ENCODE measurements around the gene DAZAP1.

DAZAP1 gene

DNA sequence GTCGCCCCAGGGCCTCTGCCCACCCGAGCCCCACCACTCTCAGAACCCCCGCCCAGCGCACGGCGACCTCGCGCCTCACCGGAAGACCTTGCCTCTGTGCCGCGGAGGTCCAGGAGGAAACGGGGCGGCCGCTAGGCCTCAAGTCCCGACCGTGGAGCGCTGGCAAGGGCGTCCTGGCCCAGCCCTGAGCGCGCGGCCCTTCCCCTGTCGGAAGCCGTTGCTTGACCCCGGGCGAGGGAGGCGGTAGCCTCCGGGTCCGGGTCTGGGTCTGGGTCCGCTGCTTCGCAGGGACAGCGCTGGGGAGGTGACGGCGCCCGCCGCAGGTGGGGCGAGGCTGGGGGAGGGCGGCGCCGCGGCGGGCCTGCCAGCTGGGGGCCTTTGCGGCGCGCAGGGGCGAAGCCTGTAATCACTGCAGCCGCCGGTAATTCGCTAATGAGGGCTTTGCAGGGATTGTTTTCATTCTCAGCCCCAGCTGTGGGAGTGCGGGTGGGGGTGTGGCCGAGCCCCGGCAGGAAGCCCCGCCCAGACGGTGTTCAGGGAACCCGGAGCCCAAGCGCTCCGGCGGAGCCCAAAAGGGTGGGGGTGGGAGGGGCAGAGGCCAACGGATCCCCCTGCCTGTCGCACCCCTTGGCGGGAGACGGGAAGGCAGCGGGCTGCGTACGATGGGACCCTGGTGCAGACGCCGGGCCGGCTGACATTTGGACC, 63.1 kb downstream of the DAZAP1 start:
- peak overlapping the region; percentile 14 for H3K4me3 ChIP-seq (ENCODE audit: low read depth, low read length)
- no peak for DNase-seq (ENCODE audit: low read depth)
- TF ChIP-seq, protein P1, sequence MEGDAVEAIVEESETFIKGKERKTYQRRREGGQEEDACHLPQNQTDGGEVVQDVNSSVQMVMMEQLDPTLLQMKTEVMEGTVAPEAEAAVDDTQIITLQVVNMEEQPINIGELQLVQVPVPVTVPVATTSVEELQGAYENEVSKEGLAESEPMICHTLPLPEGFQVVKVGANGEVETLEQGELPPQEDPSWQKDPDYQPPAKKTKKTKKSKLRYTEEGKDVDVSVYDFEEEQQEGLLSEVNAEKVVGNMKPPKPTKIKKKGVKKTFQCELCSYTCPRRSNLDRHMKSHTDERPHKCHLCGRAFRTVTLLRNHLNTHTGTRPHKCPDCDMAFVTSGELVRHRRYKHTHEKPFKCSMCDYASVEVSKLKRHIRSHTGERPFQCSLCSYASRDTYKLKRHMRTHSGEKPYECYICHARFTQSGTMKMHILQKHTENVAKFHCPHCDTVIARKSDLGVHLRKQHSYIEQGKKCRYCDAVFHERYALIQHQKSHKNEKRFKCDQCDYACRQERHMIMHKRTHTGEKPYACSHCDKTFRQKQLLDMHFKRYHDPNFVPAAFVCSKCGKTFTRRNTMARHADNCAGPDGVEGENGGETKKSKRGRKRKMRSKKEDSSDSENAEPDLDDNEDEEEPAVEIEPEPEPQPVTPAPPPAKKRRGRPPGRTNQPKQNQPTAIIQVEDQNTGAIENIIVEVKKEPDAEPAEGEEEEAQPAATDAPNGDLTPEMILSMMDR (IDR thresholded peaks at IDR 0.05; ENCODE audit: low read depth, low read length, missing control alignments): no peak

GRCh38 chr19:1471010-1471514, 63.7 kb downstream of the DAZAP1 start:
- DNase-seq (ENCODE audit: low read depth): no peak
- in situ Hi-C loops (cut with HindIII; ENCODE audit: low sequenced_read_pairs): no loop called here
- TF ChIP-seq, protein P1 (IDR thresholded peaks at IDR 0.05; ENCODE audit: low read depth, low read length, missing control alignments): no peak
- peak overlapping the region; percentile 14 for H3K4me3 ChIP-seq (ENCODE audit: low read depth, low read length)

More for the DNA sequence above, 63.1 kb downstream of the DAZAP1 start:
- in situ Hi-C loops (cut with HindIII; ENCODE audit: low sequenced_read_pairs): no loop called here

- DNase-seq (ENCODE audit: low read depth): no peak
- no peak overlapping the region for H3K4me3 ChIP-seq (ENCODE audit: low read depth, low read length)
- in situ Hi-C loops (cut with HindIII; ENCODE audit: low sequenced_read_pairs): no loop called here
- TF ChIP-seq, protein P1 (IDR thresholded peaks at IDR 0.05; ENCODE audit: low read depth, low read length, missing control alignments): peak; percentile 3
Measured at GRCh38 chr19:1471515-1472160, 64.3 kb downstream of the DAZAP1 start.

DNA sequence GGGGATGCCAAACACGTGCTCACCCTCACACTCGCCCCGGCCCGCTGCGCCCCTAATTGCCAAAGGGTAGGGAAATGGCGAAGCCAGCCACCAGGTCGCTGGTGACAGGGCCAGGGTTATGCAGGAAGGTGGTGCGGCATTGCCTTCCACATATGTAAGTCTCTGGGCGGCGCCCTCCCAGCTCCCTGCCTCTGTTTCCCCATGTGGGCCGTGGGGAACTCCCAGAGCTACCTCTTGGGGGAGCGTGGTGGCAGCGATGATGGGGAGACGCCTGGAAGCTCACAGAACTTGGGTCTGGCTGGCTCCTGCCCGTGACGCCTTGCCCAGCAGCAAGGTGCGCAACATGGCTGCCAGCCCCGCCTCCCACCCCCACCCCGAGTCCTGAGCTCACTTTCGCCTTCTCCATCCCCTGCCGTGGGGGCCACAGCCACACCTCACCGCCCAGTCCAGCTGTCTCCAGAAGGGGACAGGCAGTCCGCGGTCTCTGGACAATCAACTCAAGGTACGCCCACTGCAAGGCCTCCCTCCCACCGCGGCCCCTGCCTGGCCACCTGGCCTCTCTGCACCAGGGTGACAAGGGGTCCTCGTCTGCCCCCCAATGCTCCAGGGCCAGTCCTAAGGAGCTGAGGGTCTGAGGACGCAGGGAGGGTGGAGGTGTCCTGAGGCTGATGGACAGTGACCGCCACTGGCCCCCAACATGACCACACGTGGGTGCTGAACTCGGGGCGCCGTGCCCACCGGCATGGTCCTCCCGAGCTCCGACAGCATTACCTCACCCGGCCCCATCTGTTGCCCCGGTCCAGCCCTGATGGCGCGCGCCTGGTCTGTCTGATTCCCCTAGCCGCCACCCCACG, 65.1 kb downstream of the DAZAP1 start:
- TF ChIP-seq, protein P1 (IDR thresholded peaks at IDR 0.05; ENCODE audit: low read depth, low read length, missing control alignments): no peak
- DNase-seq (ENCODE audit: low read depth): no peak
- in situ Hi-C loops (cut with HindIII; ENCODE audit: low sequenced_read_pairs): no loop called here
- H3K4me3 ChIP-seq (ENCODE audit: low read depth, low read length): no peak overlapping the region

DNA sequence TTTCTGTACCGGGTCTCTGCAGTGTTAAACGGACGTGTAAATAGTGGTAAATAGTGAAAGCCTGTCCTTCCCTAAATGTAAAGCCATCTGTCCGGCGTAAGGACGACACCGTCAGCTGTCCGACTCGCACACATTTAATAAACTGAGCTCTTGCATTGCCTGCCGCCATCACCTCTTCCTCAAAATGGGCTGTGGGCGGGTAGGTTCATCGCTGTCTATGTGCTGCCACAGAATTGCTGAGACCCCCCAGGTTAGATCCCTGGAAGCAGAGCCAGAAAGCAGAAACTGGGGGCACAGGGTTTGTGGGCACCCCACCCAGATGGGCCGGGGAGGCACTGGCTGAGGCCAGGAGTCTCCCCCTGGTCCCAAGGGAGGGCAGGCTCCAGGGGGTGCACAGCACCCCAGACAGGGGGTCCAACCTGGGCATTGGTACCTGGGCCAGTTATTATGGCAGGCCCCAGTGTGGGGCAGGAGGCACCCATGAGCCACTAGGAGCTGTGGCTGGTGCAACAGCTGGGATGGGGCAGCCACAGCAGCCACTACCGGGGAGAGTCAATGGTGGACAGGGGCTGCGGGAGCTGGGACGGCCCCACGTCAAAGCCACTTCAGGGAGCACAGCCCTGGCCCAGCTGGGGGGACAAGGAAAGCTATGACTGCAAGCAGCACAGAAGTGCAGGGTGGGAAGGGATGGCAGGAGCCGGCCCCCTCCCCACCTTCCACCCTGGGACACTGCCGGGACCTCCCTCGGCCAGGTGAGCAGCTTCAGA, 65.9 kb downstream of the DAZAP1 start:
- in situ Hi-C loops (cut with HindIII; ENCODE audit: low sequenced_read_pairs): no loop called here
- no peak overlapping the region for H3K4me3 ChIP-seq (ENCODE audit: low read depth, low read length)
- TF ChIP-seq, protein P1 (IDR thresholded peaks at IDR 0.05; ENCODE audit: low read depth, low read length, missing control alignments): no peak
- DNase-seq (ENCODE audit: low read depth): no peak
